ENCODE results near the gene OVAAL. TPM values are rescaled to one million over a fixed set of nuclear protein-coding genes. Genes with fewer than 3 reads are reported as not detected.
"Not testable (repeated sequence)": the region's sequence is repeated elsewhere in the genome, so short reads cannot be mapped to it uniquely, and the experiment has no call there.

The OVAAL gene
- total RNA-seq, 4 donors from 2014 or later, result not detected

DNA sequence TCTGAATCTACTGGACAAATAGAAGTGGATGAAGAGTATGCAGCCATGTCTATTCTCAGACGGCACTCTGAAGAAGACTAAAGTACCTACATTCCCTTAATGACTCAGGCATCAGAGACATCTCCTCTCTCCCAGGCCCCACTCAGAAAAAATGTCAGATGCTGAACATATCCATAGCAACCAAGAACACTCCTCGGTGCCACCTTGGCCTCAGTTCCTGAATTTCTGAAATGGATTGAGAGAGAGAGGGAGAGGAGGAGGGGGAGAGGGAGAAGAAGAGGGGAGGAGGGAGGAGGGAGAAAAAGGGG is 16.0 kb upstream of the OVAAL start:
- H3K4me3 ChIP-seq (ENCODE audit: low read depth, poor library complexity, severe bottlenecking), result no peak overlapping the region
- intact Hi-C loops (cut with DNase I; ENCODE audit: low total_unique reads), result no loop called here
- WGBS, 2 donors, result 36 to 38% methylated on average over 2 of the region's 2 CpGs
- TF ChIP-seq POLR2A (IDR thresholded peaks at IDR 0.05) (no peak), CTCF (IDR thresholded peaks at IDR 0.05) (no peak)
- no peak for DNase-seq (ENCODE audit: low spot score in 2 of 2)

- H3K4me3 ChIP-seq (ENCODE audit: low read depth, poor library complexity, severe bottlenecking), result no peak overlapping the region
- intact Hi-C loops (cut with DNase I; ENCODE audit: low total_unique reads), result no loop called here
- no peak for DNase-seq (ENCODE audit: low spot score in 2 of 2)
- TF ChIP-seq CTCF (IDR thresholded peaks at IDR 0.05) (no peak), POLR2A (IDR thresholded peaks at IDR 0.05) (no peak)
- WGBS, 2 donors, result 82 to 87% methylated on average over 3 to 4 of the region's 4 CpGs
Measured at GRCh38 chr1:180544050-180544449, 14.7 kb upstream of the OVAAL start.

- TF ChIP-seq POLR2A (IDR thresholded peaks at IDR 0.05) (no peak), CTCF (IDR thresholded peaks at IDR 0.05) (no peak)
Measured at GRCh38 chr1:180545991-180546390, 12.8 kb upstream of the OVAAL start.

GRCh38 chr1:180548686-180549317 is 10.0 kb upstream of the OVAAL start:
- H3K4me3 ChIP-seq (ENCODE audit: low read depth, poor library complexity, severe bottlenecking), result no peak overlapping the region
- no peak for DNase-seq (ENCODE audit: low spot score in 2 of 2)
- intact Hi-C loops (cut with DNase I; ENCODE audit: low total_unique reads), result no loop called here
- 84 to 93% methylated on average over 7 of the region's 7 CpGs for WGBS, 2 donors
- TF ChIP-seq POLR2A (IDR thresholded peaks at IDR 0.05) (no peak), CTCF (IDR thresholded peaks at IDR 0.05) (no peak)

More at GRCh38 chr1:180545991-180546390, 12.8 kb upstream of the OVAAL start:
- no peak overlapping the region for H3K4me3 ChIP-seq (ENCODE audit: low read depth, poor library complexity, severe bottlenecking)
- intact Hi-C loops (cut with DNase I; ENCODE audit: low total_unique reads), result no loop called here
- 96 to 100% methylated on average over 1 of the region's 1 CpG for WGBS, 2 donors
- DNase-seq (ENCODE audit: low spot score in 2 of 2), result no peak

- intact Hi-C loops (cut with DNase I; ENCODE audit: low total_unique reads); H3K4me3 ChIP-seq (ENCODE audit: low read depth, poor library complexity, severe bottlenecking); DNase-seq (ENCODE audit: low spot score in 2 of 2): not testable (repeated sequence)
- 90 to 94% methylated on average over 8 of the region's 8 CpGs for WGBS, 2 donors
Measured at GRCh38 chr1:180549770-180550169, 9.0 kb upstream of the OVAAL start.

GRCh38 chr1:180550241-180550640 is 8.5 kb upstream of the OVAAL start:
- intact Hi-C loops (cut with DNase I; ENCODE audit: low total_unique reads), result no loop called here
- DNase-seq (ENCODE audit: low spot score in 2 of 2), result no peak
- TF ChIP-seq POLR2A (IDR thresholded peaks at IDR 0.05) (no peak), CTCF (IDR thresholded peaks at IDR 0.05) (no peak)
- WGBS, 2 donors, result 75 to 94% methylated on average over 3 of the region's 3 CpGs
- H3K4me3 ChIP-seq (ENCODE audit: low read depth, poor library complexity, severe bottlenecking), result no peak overlapping the region

All from lower leg skin (tissue), 4 donors.